Endothelial cell of umbilical vein (primary cell): ENCODE data around the gene FMNL2. TPM values are rescaled to one million over a fixed set of nuclear protein-coding genes. Genes with fewer than 3 reads are reported as not detected.

Source experiments
- BruUV-seq: library from RNA; stranded (reverse); fragments of 400-500 nt; replicated peaks from 2 replicates; lab custom pipeline; 2021; lab: Mats Ljungman, UMichigan
- CTCF ChIA-PET: fragments of 300-600, 350-600 bp; sonication (Branson Sonifier 250); formaldehyde crosslinking; loops from one replicate; lab custom pipeline; 2021; ENCODE audit warnings: antibody characterized with exemption, inconsistent platforms; lab: Charles Lee
- POLR2A ChIA-PET: fragments of 300-600, 350-600 bp; sonication (Branson Sonifier 250); formaldehyde crosslinking; loops from one replicate; lab custom pipeline; 2021; ENCODE audit warnings: antibody characterized with exemption, inconsistent platforms; lab: Charles Lee
- DNase-seq: peaks from one replicate; pipeline ENCODE4 v3.0.0-alpha.2; 2011; ENCODE audit warnings: low read depth, low spot score
- FAIRE-seq: peaks from 2 replicates; lab custom pipeline; 2011; peaks lifted over from hg19 to GRCh38; lab: Jason Lieb, UNC
- H2AFZ ChIP-seq: 2 replicates; pipeline ENCODE4 v1.6.0; 2012; ENCODE audit warnings: low read depth, low read length, control low read depth, inconsistent platforms
- H3K27ac ChIP-seq: 2 replicates; pipeline ENCODE4 v1.5.1; 2011; ENCODE audit warnings: low read depth, mild to moderate bottlenecking, control low read depth, low read length, moderate library complexity; ENCODE audit not compliant: insufficient read depth
- H3K27me3 ChIP-seq, 2 experiments: 2 replicates each; pipeline versions ENCODE4 v1.6.0 to v1.6.1; 2011; ENCODE audit warnings: low read length in 2 of 2, mixed read lengths in 1 of 2; ENCODE audit not compliant: control insufficient read depth in 2 of 2, insufficient read depth in 2 of 2
- H3K36me3 ChIP-seq, 2 experiments: 2 replicates in 1 of 2; 3 replicates in 1 of 2; pipeline ENCODE4 v1.5.1; 2011; ENCODE audit warnings: low read length in 2 of 2, mild to moderate bottlenecking in 1 of 2, moderate library complexity in 1 of 2; ENCODE audit not compliant: control insufficient read depth in 2 of 2, insufficient read depth in 2 of 2; ENCODE audit errors: extremely low read depth in 1 of 2
- H3K4me1 ChIP-seq: 3 replicates; pipeline ENCODE4 v1.5.1; 2011; ENCODE audit warnings: mild to moderate bottlenecking, low read length; ENCODE audit not compliant: control insufficient read depth, insufficient read depth; ENCODE audit errors: extremely low read depth
- H3K4me2 ChIP-seq: 2 replicates; pipeline ENCODE4 v1.6.1; 2011; ENCODE audit warnings: low read length, control low read depth, mixed read lengths; ENCODE audit not compliant: insufficient read depth
- H3K4me3 ChIP-seq, 3 experiments: fragments of 200-600 bp in 1 of 3; sonication (generic), shearing (Covaris generic) in 1 of 3; replicated peaks in 1 of 3; 2 replicates each; pipeline ENCODE4 v1.5.1; 2011 to 2016; ENCODE audit warnings: control low read depth in 3 of 3, low read length in 3 of 3, mild to moderate bottlenecking in 2 of 3, inconsistent platforms in 1 of 3, low read depth in 1 of 3, moderate library complexity in 1 of 3; ENCODE audit not compliant: insufficient read depth in 1 of 3
- H3K79me2 ChIP-seq: 2 replicates; pipeline ENCODE4 v1.6.0; 2012; ENCODE audit warnings: low read length, inconsistent platforms; ENCODE audit not compliant: control insufficient read depth, insufficient read depth
- H3K9ac ChIP-seq: replicated peaks from 2 replicates; pipeline ENCODE3; 2011; ENCODE audit warnings: low read length, control low read depth; ENCODE audit not compliant: insufficient read depth; ENCODE audit errors: extremely low read depth
- H3K9me1 ChIP-seq: replicated peaks from 3 replicates; pipeline ENCODE4 v1.6.0; 2011; ENCODE audit warnings: mild to moderate bottlenecking, low read length; ENCODE audit not compliant: control insufficient read depth, insufficient read depth; ENCODE audit errors: extremely low read depth
- H3K9me3 ChIP-seq: replicated peaks from 2 replicates; pipeline ENCODE4 v1.5.1; 2012; ENCODE audit warnings: low read length, inconsistent platforms; ENCODE audit not compliant: control insufficient read depth, insufficient read depth
- H4K20me1 ChIP-seq: replicated peaks from 2 replicates; pipeline ENCODE3; 2011; ENCODE audit warnings: mild to moderate bottlenecking, low read length; ENCODE audit not compliant: control insufficient read depth, insufficient read depth; ENCODE audit errors: extremely low read depth
- EZH2 ChIP-seq: IDR thresholded peaks from 2 replicates; pipeline ENCODE4 v1.6.1; 2012; ENCODE audit warnings: borderline replicate concordance, low read depth, mild to moderate bottlenecking, moderate library complexity, low read length, inconsistent platforms; ENCODE audit not compliant: severe bottlenecking
- GATA2 ChIP-seq: IDR thresholded peaks from 2 replicates; pipeline ENCODE4 v1.7.0; 2011; ENCODE audit warnings: low read depth, mild to moderate bottlenecking, moderate library complexity, mixed read lengths, low read length; ENCODE audit not compliant: insufficient read length, insufficient read depth
- JUN ChIP-seq: IDR thresholded peaks from 2 replicates; pipeline ENCODE4 v1.6.1; 2011; ENCODE audit warnings: borderline replicate concordance, low read depth; ENCODE audit not compliant: insufficient read length, insufficient read depth
- MYC ChIP-seq: IDR thresholded peaks from one replicate; pipeline ENCODE4 v1.6.1; 2011; ENCODE audit warnings: mild to moderate bottlenecking, low read depth, low read length
- POLR2A ChIP-seq: IDR thresholded peaks from 2 replicates; pipeline ENCODE4 v1.6.1; 2012; ENCODE audit warnings: low read depth, mild to moderate bottlenecking, control low read depth, low read length
- POLR2AphosphoS5 ChIP-seq: IDR thresholded peaks from 2 replicates; pipeline ENCODE4 v1.6.1; 2012; ENCODE audit warnings: low read depth, mild to moderate bottlenecking, control low read depth, low read length, moderate library complexity; ENCODE audit not compliant: insufficient read depth
- dilution Hi-C: fragments of 300-500 bp; cut with MboI; formaldehyde crosslinking; loops from one replicate; pipeline ENCODE4 v1.15.0; 2019; ENCODE audit warnings: low sequenced_read_pairs; ENCODE audit not compliant: extremely low pct_ligation_motif_present
- intact Hi-C: fragments of 100-400 bp; cut with micrococcal nuclease; formaldehyde crosslinking; loops from one replicate; pipeline ENCODE4 v1.10.0; 2022
- polyA plus RNA-seq, 4 experiments: library from polyadenylated mRNA; depleted of rRNA in 3 of 4; stranded (reverse) in 3 of 4; unstranded in 1 of 4; fragments of >200 nt; gene quantifications; 2 replicates each; pipeline versions ENCODE4 v1.2.1 to v1.2.3, GENCODE V29; 2011 to 2012; ENCODE audit warnings: missing spikeins in 1 of 4
- total RNA-seq: library from RNA; stranded (reverse); gene quantifications from 2 replicates; pipeline ENCODE4 v1.2.3, GENCODE V29; 2021
- TF ChIP-seq, protein P1 (sequence below): IDR thresholded peaks from 2 replicates; pipeline ENCODE4 v1.6.1; 2011; ENCODE audit not compliant: insufficient read depth, insufficient read length
- TF ChIP-seq, protein P2 (sequence below), 2 donors: IDR thresholded peaks; 1 replicate in 1 of 2; 2 replicates in 1 of 2; pipeline ENCODE4 v1.5.1; 2011; ENCODE audit warnings: low read length in 2 of 2, mild to moderate bottlenecking in 2 of 2, moderate library complexity in 2 of 2, control low read depth in 1 of 2, inconsistent platforms in 1 of 2, low read depth in 1 of 2; ENCODE audit not compliant: insufficient read depth in 1 of 2; ENCODE audit errors: extremely low read depth in 1 of 2

FMNL2 gene
- total and polyA plus RNA-seq, 2 donors (not counting 3 experiments of a cell fraction or from before 2014, with no cell fraction given), result 8.3 to 28.0 TPM

DNA sequence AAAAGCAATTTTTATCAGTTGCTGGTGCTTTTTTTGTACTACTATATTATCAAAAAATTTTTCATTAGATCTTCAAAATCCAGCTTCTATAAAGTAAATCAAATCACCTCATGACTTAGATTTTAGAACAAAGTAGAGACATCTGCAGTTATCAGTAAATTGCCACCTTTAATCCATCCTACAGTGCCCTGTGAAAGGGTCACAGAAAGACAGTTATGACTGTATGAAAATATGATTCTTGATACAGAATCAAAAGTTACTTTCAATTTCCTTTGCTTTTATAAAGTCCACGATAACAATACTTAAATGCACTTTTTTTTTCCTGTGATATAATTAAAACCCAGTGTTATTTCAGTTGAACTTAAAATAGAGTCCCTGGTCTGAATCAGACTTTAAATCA, 320.9 kb downstream of the FMNL2 start:
- DNase-seq (no peak), FAIRE-seq (no peak)
- Histone ChIP-seq H3K36me3 (peaks cover 17 to 24% of the 10 kb centered on the region in 2 experiments), H3K27me3 (no peaks in the 10 kb centered on the region), H3K9me1 (no peaks in the 10 kb centered on the region), H3K4me3 (no peak overlapping the region), H3K9me3 (no peaks in the 10 kb centered on the region), H3K4me1 (no peaks in the 10 kb centered on the region), H2AFZ (no peak overlapping the region), H3K79me2 (no peaks in the 10 kb centered on the region), H3K27ac (no peak overlapping the region), H3K9ac (no peak overlapping the region), H3K4me2 (no peak overlapping the region), H4K20me1 (no peaks in the 10 kb centered on the region)
- dilution Hi-C loops, result no loop called here
- ChIA-PET POLR2A (no interaction called here), CTCF (no interaction called here)
- TF ChIP-seq EZH2 (no peak), JUN (no peak), POLR2A (no peak), GATA2 (no peak), POLR2AphosphoS5 (no peak), MYC (no peak)
- TF ChIP-seq, protein P1, sequence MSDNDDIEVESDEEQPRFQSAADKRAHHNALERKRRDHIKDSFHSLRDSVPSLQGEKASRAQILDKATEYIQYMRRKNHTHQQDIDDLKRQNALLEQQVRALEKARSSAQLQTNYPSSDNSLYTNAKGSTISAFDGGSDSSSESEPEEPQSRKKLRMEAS, result no peak
- TF ChIP-seq, protein P2, sequence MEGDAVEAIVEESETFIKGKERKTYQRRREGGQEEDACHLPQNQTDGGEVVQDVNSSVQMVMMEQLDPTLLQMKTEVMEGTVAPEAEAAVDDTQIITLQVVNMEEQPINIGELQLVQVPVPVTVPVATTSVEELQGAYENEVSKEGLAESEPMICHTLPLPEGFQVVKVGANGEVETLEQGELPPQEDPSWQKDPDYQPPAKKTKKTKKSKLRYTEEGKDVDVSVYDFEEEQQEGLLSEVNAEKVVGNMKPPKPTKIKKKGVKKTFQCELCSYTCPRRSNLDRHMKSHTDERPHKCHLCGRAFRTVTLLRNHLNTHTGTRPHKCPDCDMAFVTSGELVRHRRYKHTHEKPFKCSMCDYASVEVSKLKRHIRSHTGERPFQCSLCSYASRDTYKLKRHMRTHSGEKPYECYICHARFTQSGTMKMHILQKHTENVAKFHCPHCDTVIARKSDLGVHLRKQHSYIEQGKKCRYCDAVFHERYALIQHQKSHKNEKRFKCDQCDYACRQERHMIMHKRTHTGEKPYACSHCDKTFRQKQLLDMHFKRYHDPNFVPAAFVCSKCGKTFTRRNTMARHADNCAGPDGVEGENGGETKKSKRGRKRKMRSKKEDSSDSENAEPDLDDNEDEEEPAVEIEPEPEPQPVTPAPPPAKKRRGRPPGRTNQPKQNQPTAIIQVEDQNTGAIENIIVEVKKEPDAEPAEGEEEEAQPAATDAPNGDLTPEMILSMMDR (IDR thresholded peaks at IDR 0.05; ENCODE audit: extremely low read depth in 1 of 2, insufficient read depth in 1 of 2, low read depth in 1 of 2, low read length in 2 of 2), result no peak
- intact Hi-C loops, result no loop called here
- BruUV-seq, result no TSS peak
